Lung (tissue), 12 donors: ENCODE measurements around the gene DDX49. TPM values are rescaled to one million over a fixed set of nuclear protein-coding genes. Genes with fewer than 3 reads are reported as not detected.

Source experiments
- ATAC-seq: fragments of 200-7000 bp; cut with Tn5 transposase; one replicate; pipeline ENCODE4 v1.9.1; 2020; ENCODE audit warnings: moderate number of reproducible peaks; ENCODE audit not compliant: insufficient read depth, low FRiP score
- DNase-seq, 3 donors: peaks; one replicate each; pipeline ENCODE4 v3.0.0-alpha.2; 2013 to 2017
- H3K27ac ChIP-seq, 2 donors: one replicate each; pipeline ENCODE4 v1.5.1; 2013; ENCODE audit warnings: mild to moderate bottlenecking in 2 of 2, moderate library complexity in 2 of 2, control low read depth in 1 of 2, inconsistent platforms in 1 of 2, low read depth in 1 of 2, low read length in 1 of 2
- H3K27me3 ChIP-seq, 3 donors: one replicate each; pipeline ENCODE4 v1.5.1; 2013; ENCODE audit warnings: low read length in 2 of 3; ENCODE audit not compliant: control insufficient read depth in 3 of 3, insufficient read depth in 3 of 3
- H3K36me3 ChIP-seq, 4 donors: one replicate each; pipeline ENCODE4 v1.5.1; 2013; ENCODE audit warnings: low read length in 4 of 4, mild to moderate bottlenecking in 1 of 4, moderate library complexity in 1 of 4; ENCODE audit not compliant: control insufficient read depth in 4 of 4, insufficient read depth in 4 of 4
- H3K4me1 ChIP-seq, 5 donors: one replicate each; pipeline ENCODE4 v1.5.1; 2013; ENCODE audit warnings: low read length in 5 of 5, mild to moderate bottlenecking in 2 of 5, moderate library complexity in 1 of 5; ENCODE audit not compliant: control insufficient read depth in 5 of 5, insufficient read depth in 5 of 5
- H3K4me3 ChIP-seq: one replicate; pipeline ENCODE4 v1.5.1; 2013; ENCODE audit warnings: mild to moderate bottlenecking, control low read depth, moderate library complexity
- H3K9ac ChIP-seq, 2 donors: one replicate each; pipeline ENCODE4 v1.5.1; 2013; ENCODE audit warnings: low read length in 2 of 2, control low read depth in 1 of 2; ENCODE audit not compliant: insufficient read depth in 1 of 2
- H3K9me3 ChIP-seq, 4 donors: one replicate each; pipeline ENCODE4 v1.5.1; 2013; ENCODE audit warnings: low read length in 3 of 4, mild to moderate bottlenecking in 1 of 4, moderate library complexity in 1 of 4; ENCODE audit not compliant: control insufficient read depth in 4 of 4, insufficient read depth in 3 of 4
- CTCF ChIP-seq: IDR thresholded peaks from 2 replicates; pipeline ENCODE4 v1.5.1; 2012; ENCODE audit warnings: mild to moderate bottlenecking; ENCODE audit errors: control extremely low read depth, extremely low read depth
- WGBS, 2 donors: extraction: QIAGEN DNeasy Blood & Tissue Kit; methylation state at CpG; one replicate each; pipeline ENCODE4 v1.1.7; 2013; 5-methylcytosine and 5-hydroxymethylcytosine counted together
- polyA plus RNA-seq, 2 donors: library from polyadenylated mRNA; stranded (reverse); fragments of 200-250 nt; gene quantifications; one replicate each; pipeline ENCODE4 v1.2.1, GENCODE V29; 2013
- total RNA-seq, 2 donors: library from RNA; depleted of rRNA in 1 of 2; stranded (reverse); fragments of >200 nt in 1 of 2; gene quantifications; one replicate each; pipeline ENCODE4 v1.2.1, GENCODE V29; 2014 to 2021
- donor health status: control.
- donor health status: control.
- donor health status: Bipolar disorder and iron deficiency.
- donor health status: healthy.
- donor health status: DM: yes; HTN: yes; CAD: no.

DDX49 gene
- total and polyA plus RNA-seq, 4 donors = 32.2 to 69.1 (median 56.2) TPM

- no peak overlapping the region for H3K9ac ChIP-seq
- ATAC-seq (no peak), DNase-seq (no peak)
- H3K4me1 ChIP-seq = no peaks in the 10 kb centered on the region
- 89 to 91% methylated on average over 4 of the region's 4 CpGs for WGBS, 2 donors
- no peak overlapping the region for H3K4me3 ChIP-seq
- TF ChIP-seq CTCF = no peak
- no peaks in the 10 kb centered on the region for H3K9me3 ChIP-seq
- no peaks in the 10 kb centered on the region for H3K36me3 ChIP-seq
- peaks cover 0 to 5% (median 0%) of the 10 kb centered on the region in 3 donors for H3K27me3 ChIP-seq
- no peak overlapping the region for H3K27ac ChIP-seq
Measured at GRCh38 chr19:18960370-18960769, 40.9 kb downstream of the DDX49 start.

GRCh38 chr19:18961767-18962620 lies 42.5 kb downstream of the DDX49 start:
- no peak for TF ChIP-seq CTCF
- Histone ChIP-seq H3K4me1 (no peaks in the 10 kb centered on the region), H3K9ac (no peak overlapping the region), H3K36me3 (no peaks in the 10 kb centered on the region), H3K27ac (no peak overlapping the region), H3K9me3 (no peaks in the 10 kb centered on the region), H3K27me3 (peaks cover 0 to 5% (median 0%) of the 10 kb centered on the region in 3 donors), H3K4me3 (no peak overlapping the region)
- 30 to 32% methylated on average over 23 to 26 of the region's 26 CpGs for WGBS, 2 donors
- ATAC-seq (no peak), DNase-seq (no peak)

GRCh38 chr19:18964121-18964520 lies 44.6 kb downstream of the DDX49 start:
- TF ChIP-seq CTCF = no peak
- Histone ChIP-seq H3K9me3 (no peaks in the 10 kb centered on the region), H3K36me3 (no peaks in the 10 kb centered on the region), H3K4me1 (no peaks in the 10 kb centered on the region), H3K27ac (no peak overlapping the region), H3K27me3 (peaks cover 0 to 5% (median 0%) of the 10 kb centered on the region in 3 donors), H3K4me3 (no peak overlapping the region), H3K9ac (no peak overlapping the region)
- no peak for ATAC-seq
- no peak for DNase-seq
- WGBS, 2 donors = 94 to 95% methylated on average over 9 of the region's 9 CpGs
